SJCRH30 (cell line): ENCODE measurements around the gene NDUFS3. TPM values are rescaled to one million over a fixed set of nuclear protein-coding genes. Genes with fewer than 3 reads are reported as not detected.

Source experiments
- DNase-seq, 2 experiments: peaks; one replicate each; pipeline ENCODE4 v3.0.0-alpha.2; 2015 to 2020
- H3K27ac ChIP-seq: fragments of 250-450 bp; sonication (Bioruptor Pico); 2 replicates; pipeline ENCODE4 v1.5.1; 2020; ENCODE audit warnings: mild to moderate bottlenecking, moderate library complexity
- H3K27me3 ChIP-seq: fragments of 250-450 bp; sonication (Bioruptor Pico); 2 replicates; pipeline ENCODE4 v1.5.1; 2020; ENCODE audit warnings: mild to moderate bottlenecking, moderate library complexity
- H3K36me3 ChIP-seq: fragments of 250-450 bp; sonication (Bioruptor Pico); 2 replicates; pipeline ENCODE4 v1.5.1; 2020; ENCODE audit warnings: mild to moderate bottlenecking, moderate library complexity
- H3K4me1 ChIP-seq: fragments of 250-450 bp; sonication (Bioruptor Pico); 2 replicates; pipeline ENCODE4 v1.5.1; 2020; ENCODE audit warnings: mild to moderate bottlenecking, moderate library complexity
- H3K4me3 ChIP-seq: fragments of 250-450 bp; sonication (Bioruptor Pico); 2 replicates; pipeline ENCODE4 v1.5.1; 2020; ENCODE audit warnings: mild to moderate bottlenecking, moderate library complexity
- H3K9me3 ChIP-seq: fragments of 250-450 bp; sonication (Bioruptor Pico); replicated peaks from 2 replicates; pipeline ENCODE4 v1.5.1; 2020; ENCODE audit warnings: mild to moderate bottlenecking, moderate library complexity
- total RNA-seq: library from RNA; depleted of rRNA; stranded (reverse); fragments of >200 nt; shearing (Covaris generic); gene quantifications from 2 replicates; pipeline ENCODE4 v1.2.3, GENCODE V29; 2014

The NDUFS3 gene
- total RNA-seq, 1 experiment from 2014 or later, result 135 TPM

DNA sequence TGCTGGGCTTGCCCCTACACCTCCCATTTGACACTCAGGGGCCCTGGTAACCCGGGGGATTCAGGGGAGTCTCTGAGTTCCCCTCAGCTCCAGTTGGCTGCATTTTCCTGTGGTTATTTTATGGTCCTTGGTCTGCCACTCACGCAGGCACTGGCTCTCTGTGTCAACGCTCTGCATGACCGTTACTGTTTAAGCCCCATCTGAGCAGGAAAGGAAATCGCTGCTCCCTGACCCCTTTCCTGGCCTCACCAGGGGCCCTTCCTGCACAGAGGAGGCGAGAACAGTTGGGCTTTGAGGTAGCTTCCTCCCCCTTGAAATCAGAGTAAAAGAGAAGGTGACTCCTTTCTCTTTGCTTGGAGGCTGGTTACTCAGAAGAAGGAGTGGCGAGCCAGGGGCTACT, 12.9 kb downstream of the NDUFS3 start:
- H3K27me3 ChIP-seq, result peaks cover 4% of the 10 kb centered on the region; the same call in 1 of the 2 replicates

DNA sequence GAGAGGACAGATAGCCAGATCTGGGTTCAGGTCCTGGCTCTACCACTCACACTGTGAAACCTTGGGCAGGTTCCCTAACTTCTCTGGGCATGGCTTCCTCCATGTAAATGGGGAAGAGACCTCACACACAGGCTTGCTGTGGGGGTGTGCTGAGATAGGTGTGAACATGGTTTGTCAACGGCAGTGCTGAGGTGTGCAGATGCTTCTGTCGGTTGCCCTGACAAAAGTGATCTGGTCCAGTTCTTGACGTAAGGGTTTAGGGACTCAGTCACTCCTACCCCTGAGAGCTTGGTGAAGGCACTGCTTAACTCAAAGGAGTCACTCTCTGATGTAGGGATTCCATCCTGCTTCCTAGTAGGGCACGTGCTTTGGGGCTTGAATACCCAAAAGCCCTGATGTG, 13.4 kb downstream of the NDUFS3 start:
- H3K4me1 ChIP-seq, result peaks cover 7% of the 10 kb centered on the region; the same call in 1 of the 2 replicates
- peaks cover 4% of the 10 kb centered on the region; the same call in 1 of the 2 replicates for H3K27me3 ChIP-seq
- DNase-seq, result no peak
- no peak overlapping the region for H3K4me3 ChIP-seq
- no peaks in the 10 kb centered on the region for H3K9me3 ChIP-seq
- no peak overlapping the region for H3K27ac ChIP-seq
- no peaks in the 10 kb centered on the region for H3K36me3 ChIP-seq

More for the DNA sequence above, 12.9 kb downstream of the NDUFS3 start:
- Histone ChIP-seq H3K9me3 (no peaks in the 10 kb centered on the region), H3K27ac (no peak overlapping the region), H3K36me3 (no peaks in the 10 kb centered on the region), H3K4me3 (no peak overlapping the region), H3K4me1 (peaks cover 7% of the 10 kb centered on the region; the same call in 1 of the 2 replicates)
- no peak for DNase-seq

DNA sequence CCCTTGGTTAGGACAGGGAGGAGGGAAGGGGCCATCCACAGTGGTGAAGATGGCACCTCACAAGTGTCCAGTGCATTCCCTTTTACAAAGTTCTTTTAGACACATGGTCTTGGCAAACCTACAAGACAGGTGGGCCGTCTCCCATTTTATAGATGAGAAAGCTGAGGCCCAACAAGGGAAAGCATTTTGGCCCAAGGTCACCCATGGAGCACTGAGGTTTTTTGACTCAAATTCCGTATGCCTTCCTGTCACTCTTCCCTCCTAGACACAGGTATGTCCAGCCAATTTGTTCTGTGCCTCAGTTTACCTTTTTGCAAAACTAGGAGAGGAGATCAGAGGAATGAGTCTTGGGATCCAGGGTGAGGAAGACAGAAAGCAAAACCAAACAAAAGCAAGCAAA, 14.1 kb downstream of the NDUFS3 start:
- H3K9me3 ChIP-seq, result no peaks in the 10 kb centered on the region
- no peak overlapping the region for H3K27ac ChIP-seq
- peaks cover 3% of the 10 kb centered on the region; the same call in 1 of the 2 replicates for H3K4me1 ChIP-seq
- DNase-seq, result no peak
- H3K27me3 ChIP-seq, result peaks cover 4% of the 10 kb centered on the region; the same call in 1 of the 2 replicates
- no peak overlapping the region for H3K4me3 ChIP-seq
- H3K36me3 ChIP-seq, result no peaks in the 10 kb centered on the region

DNA sequence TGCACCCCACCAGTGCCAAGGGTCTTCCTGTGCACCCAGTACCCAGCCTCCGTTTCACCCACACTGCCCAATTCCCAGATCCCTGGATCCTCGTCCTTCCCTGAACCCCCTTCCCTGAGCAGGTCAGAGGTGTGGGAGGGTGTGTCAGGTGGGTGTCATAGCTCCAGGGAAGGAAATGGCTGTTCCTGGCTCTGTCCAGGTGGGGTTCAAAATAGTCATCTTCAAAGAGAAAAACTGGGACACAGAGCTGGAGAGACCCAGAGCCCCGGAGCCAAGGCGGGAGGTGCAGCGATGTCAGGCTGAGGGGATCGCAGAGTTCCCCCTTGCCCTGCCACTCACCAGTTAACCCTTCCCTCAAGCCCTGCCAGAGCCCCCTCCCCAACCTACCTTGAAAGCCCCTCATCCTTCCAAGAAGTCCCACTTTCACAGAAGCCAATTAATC, 14.6 kb downstream of the NDUFS3 start:
- no peaks in the 10 kb centered on the region for H3K9me3 ChIP-seq
- no peak overlapping the region for H3K4me3 ChIP-seq
- H3K36me3 ChIP-seq, result no peaks in the 10 kb centered on the region
- no peak overlapping the region for H3K27ac ChIP-seq
- no peak for DNase-seq
- H3K4me1 ChIP-seq, result no peaks in the 10 kb centered on the region
- peaks cover 4% of the 10 kb centered on the region; the same call in 1 of the 2 replicates for H3K27me3 ChIP-seq

DNA sequence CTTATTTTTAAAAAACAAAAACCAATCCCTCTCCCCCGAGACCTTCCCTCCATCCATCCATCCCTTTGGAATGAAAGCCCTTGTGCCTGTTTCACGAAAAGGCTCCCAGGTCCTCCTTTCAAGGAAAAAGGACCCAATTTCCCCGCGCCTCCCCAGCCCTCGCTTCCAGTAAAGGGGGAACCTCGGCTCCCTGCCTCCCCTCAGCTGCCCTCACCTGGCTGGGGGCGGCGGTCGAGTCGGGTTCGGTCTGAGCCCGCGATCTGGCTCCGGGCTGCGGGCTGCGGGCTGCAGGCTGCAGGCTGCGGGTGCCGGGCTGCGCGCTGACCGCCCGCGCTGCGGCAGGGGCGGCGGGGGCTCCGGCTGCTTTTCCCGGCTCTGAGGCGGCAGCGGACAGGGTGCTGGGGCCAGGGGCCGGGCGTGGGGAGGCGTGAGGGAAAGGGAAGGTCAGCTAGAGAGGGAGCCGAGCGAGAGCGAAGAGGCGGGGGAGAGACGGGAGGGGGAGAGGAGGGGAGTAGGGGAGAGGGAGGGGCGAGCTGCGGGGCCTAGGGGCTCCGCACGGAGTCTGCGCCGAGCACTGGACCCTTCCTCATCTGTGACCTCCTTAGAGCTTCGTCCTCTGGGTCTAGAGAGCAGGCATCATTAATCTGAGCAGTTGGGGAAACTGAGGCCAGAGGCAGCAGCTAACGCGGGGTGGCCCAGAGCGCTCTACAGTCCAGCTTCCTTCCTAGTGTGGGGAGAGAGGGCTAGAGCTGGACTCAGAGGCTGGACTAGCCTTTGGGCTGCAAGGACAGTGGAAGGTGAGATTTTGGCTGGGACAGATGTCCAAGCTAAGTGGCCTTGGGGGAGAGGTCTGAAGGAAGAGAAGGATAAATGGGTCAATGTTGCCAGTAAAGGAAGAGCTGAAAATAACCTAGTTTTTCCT, 15.3 kb downstream of the NDUFS3 start, which contains the start of gene C1QTNF4:
Gene C1QTNF4, minus strand, starts transcription at position 478 of the 922 bp plus-strand sequence. CDS start 3,601 bp downstream, outside the sequence.
- Histone ChIP-seq H3K27me3 (peaks cover 7% of the 10 kb centered on the region; the same call in 1 of the 2 replicates), H3K36me3 (no peaks in the 10 kb centered on the region), H3K27ac (no peak within 1 kb of the TSS), H3K4me3 (no peak within 1 kb of the TSS), H3K4me1 (no peaks in the 10 kb centered on the region), H3K9me3 (no peaks in the 10 kb centered on the region)
- no peak for DNase-seq

DNA sequence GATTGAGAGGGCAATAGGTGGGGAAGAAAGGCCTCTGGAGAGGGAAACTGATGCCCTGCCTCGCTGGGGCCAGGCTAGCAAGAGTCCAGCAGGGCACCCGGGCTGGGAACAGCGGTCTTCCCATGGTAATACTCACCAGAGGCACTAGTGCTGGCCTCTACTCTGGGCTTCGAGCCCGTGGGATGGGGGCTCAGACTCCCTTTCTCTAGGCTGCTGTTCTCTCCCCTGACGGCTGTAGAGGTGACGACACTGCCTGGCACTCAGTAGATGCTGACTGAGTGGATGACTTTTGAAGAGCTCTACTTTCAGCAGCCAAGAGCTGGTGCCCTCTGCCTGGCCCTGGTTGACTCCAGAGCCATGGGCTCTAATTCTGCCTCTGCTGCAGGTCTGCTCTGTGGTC, 16.2 kb downstream of the NDUFS3 start:
- no peaks in the 10 kb centered on the region for H3K36me3 ChIP-seq
- H3K27ac ChIP-seq, result no peak overlapping the region
- H3K9me3 ChIP-seq, result no peaks in the 10 kb centered on the region
- no peak for DNase-seq
- H3K27me3 ChIP-seq, result peaks cover 7% of the 10 kb centered on the region; the same call in 1 of the 2 replicates
- H3K4me3 ChIP-seq, result no peak overlapping the region
- no peaks in the 10 kb centered on the region for H3K4me1 ChIP-seq

DNA sequence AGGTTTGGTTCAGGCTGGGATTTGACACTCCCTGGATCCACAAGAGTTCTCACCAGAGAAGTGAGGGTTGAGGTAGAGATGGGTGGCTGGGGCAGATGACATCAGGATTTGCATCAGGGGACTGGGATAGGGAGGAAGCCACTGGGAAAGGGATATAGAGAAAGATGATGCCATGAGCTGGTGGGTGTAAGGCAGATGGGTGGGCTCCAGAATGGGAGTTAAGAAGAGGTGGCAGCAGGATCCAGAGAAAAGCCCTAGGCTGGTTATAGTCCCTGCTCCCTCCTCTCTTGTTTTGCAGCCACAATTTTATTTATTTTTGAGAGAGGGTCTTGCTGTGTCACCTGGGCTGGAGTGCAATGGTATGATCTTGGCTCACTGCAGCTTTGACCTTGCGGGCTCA, 17.1 kb downstream of the NDUFS3 start:
- H3K36me3 ChIP-seq, result no peaks in the 10 kb centered on the region
- no peak overlapping the region for H3K27ac ChIP-seq
- no peaks in the 10 kb centered on the region for H3K4me1 ChIP-seq
- H3K9me3 ChIP-seq, result no peaks in the 10 kb centered on the region
- H3K27me3 ChIP-seq, result peaks cover 7% of the 10 kb centered on the region; the same call in 1 of the 2 replicates
- no peak overlapping the region for H3K4me3 ChIP-seq
- no peak for DNase-seq

DNA sequence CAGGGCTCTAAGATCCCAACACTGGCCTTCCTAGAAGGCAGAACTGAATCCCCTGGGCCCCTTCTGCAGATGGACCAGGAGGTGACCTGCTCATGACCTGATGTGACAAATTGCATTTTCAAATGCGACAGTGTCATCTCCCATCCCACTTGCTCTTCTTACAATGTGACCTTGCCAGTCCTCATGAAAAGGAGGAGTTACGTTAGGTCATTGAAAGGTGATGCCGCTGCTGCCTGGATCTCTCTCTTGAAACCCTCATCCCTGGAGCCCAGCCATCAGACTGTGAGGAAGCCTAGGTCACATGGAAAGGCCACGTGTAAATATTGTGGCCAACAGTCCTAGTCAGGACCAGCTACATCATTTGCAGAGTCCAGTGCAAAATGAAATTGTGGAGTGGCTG, 21.0 kb downstream of the NDUFS3 start:
- Histone ChIP-seq H3K27ac (no peak overlapping the region), H3K9me3 (no peaks in the 10 kb centered on the region), H3K4me1 (no peaks in the 10 kb centered on the region), H3K36me3 (no peaks in the 10 kb centered on the region), H3K27me3 (0 out of 2 replicates have a peak, but pooled peaks cover 3% of the 10 kb centered on the region), H3K4me3 (no peak overlapping the region)
- DNase-seq, result no peak

DNA sequence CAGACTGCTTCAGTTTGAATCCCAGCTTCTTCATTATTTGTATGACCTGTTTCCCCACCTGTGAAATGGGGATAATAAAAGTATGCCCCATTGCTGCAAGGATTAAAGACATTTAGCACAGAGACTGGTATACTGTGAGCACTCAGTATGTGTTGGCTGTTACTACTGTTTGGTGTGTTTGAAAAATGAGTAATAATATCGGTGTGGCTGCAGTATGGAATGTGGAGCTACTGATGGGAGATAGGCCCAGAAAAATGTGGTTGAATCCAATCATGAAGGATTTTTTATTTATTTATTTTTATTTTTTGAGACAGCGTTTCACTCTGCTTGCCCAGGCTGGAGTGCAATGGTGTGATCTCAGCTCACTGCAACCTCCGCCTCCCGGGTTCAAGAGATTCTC, 24.4 kb downstream of the NDUFS3 start:
- Histone ChIP-seq H3K27ac (no peak overlapping the region), H3K4me3 (no peak overlapping the region), H3K36me3 (no peaks in the 10 kb centered on the region), H3K4me1 (no peaks in the 10 kb centered on the region), H3K9me3 (no peaks in the 10 kb centered on the region), H3K27me3 (0 out of 2 replicates have a peak, but pooled peaks cover 3% of the 10 kb centered on the region)
- DNase-seq, result no peak

DNA sequence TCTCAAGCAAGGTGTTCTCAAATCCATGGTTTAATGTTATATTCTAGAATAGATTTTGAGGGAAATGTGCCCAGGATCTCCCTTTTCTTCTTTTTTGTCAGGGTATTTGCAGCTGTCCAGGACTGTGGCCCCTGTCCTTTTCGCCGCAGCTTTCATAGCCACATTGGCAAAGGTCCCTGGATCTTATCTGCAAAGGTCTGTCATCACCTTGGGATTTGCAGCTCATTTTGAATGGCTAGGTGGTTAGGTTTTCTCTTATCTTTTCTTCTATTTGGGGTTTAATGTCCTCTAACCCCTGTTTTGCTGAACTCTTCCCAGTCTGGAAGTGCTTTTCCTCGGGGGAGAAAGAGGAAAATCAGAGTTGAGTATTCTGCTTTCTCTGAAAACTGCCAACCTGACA, 27.0 kb downstream of the NDUFS3 start:
- no peaks in the 10 kb centered on the region for H3K27me3 ChIP-seq

DNA sequence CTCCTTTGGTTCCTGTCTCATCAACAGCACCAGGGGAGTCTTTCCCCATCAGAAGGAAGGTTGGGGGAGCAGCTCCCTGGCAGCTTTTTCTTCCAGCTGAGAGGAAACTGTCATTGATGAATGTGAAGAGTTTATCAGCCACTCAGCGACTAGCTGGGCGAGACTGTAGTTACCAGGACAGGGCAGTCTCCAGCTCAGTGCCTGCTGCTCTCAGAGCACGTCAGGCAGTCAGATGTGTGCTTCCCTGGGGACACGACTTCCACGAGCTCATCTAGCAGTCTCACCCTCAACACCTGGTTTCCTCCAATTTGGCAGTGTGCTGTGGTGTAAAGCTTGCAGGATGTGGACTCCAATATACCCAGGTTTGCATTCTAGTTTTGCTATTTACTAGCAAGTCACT, 27.9 kb downstream of the NDUFS3 start:
- no peaks in the 10 kb centered on the region for H3K9me3 ChIP-seq
- H3K27me3 ChIP-seq, result no peaks in the 10 kb centered on the region
- no peaks in the 10 kb centered on the region for H3K4me1 ChIP-seq
- DNase-seq, result no peak
- H3K27ac ChIP-seq, result no peak overlapping the region
- H3K36me3 ChIP-seq, result no peaks in the 10 kb centered on the region
- no peak overlapping the region for H3K4me3 ChIP-seq

More for the DNA sequence above, 27.0 kb downstream of the NDUFS3 start:
- H3K27ac ChIP-seq, result no peak overlapping the region
- no peaks in the 10 kb centered on the region for H3K36me3 ChIP-seq
- H3K4me3 ChIP-seq, result no peak overlapping the region
- H3K4me1 ChIP-seq, result no peaks in the 10 kb centered on the region
- no peaks in the 10 kb centered on the region for H3K9me3 ChIP-seq
- no peak for DNase-seq

DNA sequence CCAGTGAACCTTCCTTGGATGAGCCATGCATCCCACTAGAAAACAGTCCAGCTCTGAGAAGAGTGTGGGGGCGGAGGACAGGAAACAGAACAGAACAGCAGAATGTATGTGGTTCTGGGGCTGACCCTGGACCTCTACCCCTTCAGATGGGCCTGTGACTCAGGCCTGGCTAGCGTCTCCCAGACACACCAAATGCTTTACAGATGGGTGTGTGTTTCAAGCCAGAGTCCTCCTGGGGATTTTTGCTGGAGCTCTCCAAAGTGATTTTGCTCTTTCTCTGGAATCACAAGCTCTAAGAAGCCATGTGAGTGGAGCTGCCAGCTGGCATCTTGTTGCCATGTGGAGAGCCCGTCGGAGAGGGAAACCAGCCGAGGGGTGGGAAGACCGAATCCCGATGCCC, 28.5 kb downstream of the NDUFS3 start:
- H3K36me3 ChIP-seq, result no peaks in the 10 kb centered on the region
- no peaks in the 10 kb centered on the region for H3K4me1 ChIP-seq
- no peak for DNase-seq
- H3K9me3 ChIP-seq, result no peaks in the 10 kb centered on the region
- no peaks in the 10 kb centered on the region for H3K27me3 ChIP-seq
- H3K4me3 ChIP-seq, result no peak overlapping the region
- H3K27ac ChIP-seq, result no peak overlapping the region

DNA sequence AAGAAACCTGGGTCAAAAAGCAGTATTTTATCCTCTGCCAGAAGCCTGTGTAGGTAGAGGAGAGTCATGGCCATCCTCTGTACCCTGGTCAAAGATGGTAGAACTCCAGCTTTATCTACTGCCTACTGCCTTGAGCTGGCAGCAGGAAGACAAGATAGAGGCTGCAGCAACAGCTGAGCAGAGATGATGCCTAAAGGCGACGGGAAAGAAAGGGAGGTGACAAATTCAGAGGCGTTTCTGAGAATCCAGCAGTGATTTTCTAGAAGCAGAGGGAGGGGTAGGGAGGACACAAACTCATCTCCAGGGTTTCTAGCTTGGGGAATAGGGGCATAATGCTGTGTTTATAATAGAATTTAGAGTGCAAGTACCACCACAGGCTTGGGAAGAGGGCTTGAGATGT, 30.8 kb downstream of the NDUFS3 start:
- no peak for DNase-seq
- H3K4me3 ChIP-seq, result no peak overlapping the region
- no peaks in the 10 kb centered on the region for H3K36me3 ChIP-seq
- H3K27me3 ChIP-seq, result no peaks in the 10 kb centered on the region
- H3K27ac ChIP-seq, result no peak overlapping the region
- H3K9me3 ChIP-seq, result no peaks in the 10 kb centered on the region
- no peaks in the 10 kb centered on the region for H3K4me1 ChIP-seq

DNA sequence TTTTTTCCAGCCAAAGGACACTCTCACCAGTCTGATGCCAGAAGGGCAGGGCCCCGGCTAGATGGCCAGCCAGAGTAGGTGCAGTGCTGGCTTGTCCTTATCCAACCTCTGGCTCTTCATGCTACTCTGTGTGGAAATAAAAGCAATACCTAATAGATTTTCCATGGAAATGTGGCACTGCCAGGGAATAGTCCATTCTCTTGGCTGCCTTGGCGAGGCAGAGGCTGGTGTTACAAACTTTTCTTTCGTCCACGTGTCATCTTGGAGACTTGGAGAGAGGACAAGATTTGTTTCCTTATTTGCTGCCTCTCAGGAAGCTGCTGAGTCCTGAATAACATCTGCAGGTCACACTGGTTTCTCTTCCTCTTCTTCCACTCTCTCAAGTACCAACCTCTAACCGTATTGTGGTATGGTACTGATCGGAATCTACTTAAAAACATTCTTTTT, 32.5 kb downstream of the NDUFS3 start:
- Histone ChIP-seq H3K27ac (no peak overlapping the region), H3K4me1 (no peaks in the 10 kb centered on the region), H3K36me3 (no peaks in the 10 kb centered on the region; the same call in 1 of the 2 replicates), H3K4me3 (no peak overlapping the region), H3K27me3 (no peaks in the 10 kb centered on the region), H3K9me3 (no peaks in the 10 kb centered on the region)
- no peak for DNase-seq

DNA sequence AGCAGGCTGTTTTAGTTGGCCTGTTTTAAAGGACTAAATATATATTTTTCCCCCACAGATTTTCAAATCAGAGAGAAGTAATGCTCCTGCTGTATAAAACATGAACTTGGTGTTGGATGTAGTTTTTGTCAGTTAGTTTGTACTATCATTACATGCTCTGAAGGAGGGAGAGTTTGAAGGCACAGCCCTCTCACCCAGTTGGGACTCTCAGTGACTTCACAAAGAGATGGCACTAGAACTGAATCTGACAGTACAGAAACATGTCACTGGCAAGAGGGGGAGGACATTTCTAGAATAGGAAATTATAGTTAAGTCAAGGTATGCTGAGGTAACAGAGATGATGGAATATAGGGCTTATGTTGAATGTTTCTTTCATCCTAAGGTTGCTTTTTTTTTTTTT, 36.4 kb downstream of the NDUFS3 start:
- no peak overlapping the region for H3K4me3 ChIP-seq
- no peak for DNase-seq
- peaks cover 8% of the 10 kb centered on the region for H3K36me3 ChIP-seq
- no peak overlapping the region for H3K27ac ChIP-seq
- H3K4me1 ChIP-seq, result no peaks in the 10 kb centered on the region
- no peaks in the 10 kb centered on the region for H3K27me3 ChIP-seq
- no peaks in the 10 kb centered on the region for H3K9me3 ChIP-seq
